A549 (cell line): ENCODE measurements around the gene CD200R1L. TPM values are rescaled to one million over a fixed set of nuclear protein-coding genes. Genes with fewer than 3 reads are reported as not detected.

ENCODE experiments used
- ATAC-seq, 2 experiments: fragments of 200-7000 bp in 1 of 2; fragments of >200 bp in 1 of 2; cut with Nextera tagmentation in 1 of 2; cut with Tn5 transposase in 1 of 2; 3 replicates each; pipeline versions ENCODE4 v1.8.0 to v1.9.1; 2018 to 2020; ENCODE audit warnings: mild to moderate bottlenecking in 1 of 2, moderate library complexity in 1 of 2
- CTCF ChIA-PET: fragments of 300-600 bp; sonication (Branson Sonifier 250); formaldehyde crosslinking; extraction: SDS; loops from one replicate; lab custom pipeline; 2021; ENCODE audit warnings: antibody characterized with exemption, inconsistent platforms; lab: Yijun Ruan, JAX
- POLR2A ChIA-PET: fragments of 350-600 bp; formaldehyde crosslinking; extraction: SDS; loops from one replicate; lab custom pipeline; 2021; ENCODE audit warnings: antibody characterized with exemption, inconsistent platforms; lab: Yijun Ruan, JAX
- DNase-seq, 2 experiments: peaks; one replicate each; pipeline versions ENCODE4 v3.0.0 to v3.0.0-alpha.2; 2011 to 2016; ENCODE audit warnings: low read depth in 1 of 2, low spot score in 1 of 2
- FAIRE-seq: peaks from 2 replicates; lab custom pipeline; 2011; peaks lifted over from hg19 to GRCh38; lab: Jason Lieb, UNC
- H3K27ac ChIP-seq, 2 experiments: fragments of >200 bp; sonication (Bioruptor Twin); formaldehyde crosslinking; 3 replicates each; pipeline ENCODE4 v1.5.1; 2016 to 2017
- H3K4me1 ChIP-seq: fragments of >200 bp; sonication (Bioruptor Twin); formaldehyde crosslinking; 3 replicates; pipeline ENCODE4 v1.6.1; 2016
- H3K4me2 ChIP-seq: fragments of >200 bp; sonication (Bioruptor Twin); formaldehyde crosslinking; 3 replicates; pipeline ENCODE4 v1.6.1; 2016
- H3K4me3 ChIP-seq: fragments of >200 bp; sonication (Bioruptor Twin); formaldehyde crosslinking; 3 replicates; pipeline ENCODE4 v1.5.1; 2016
- H3K9me3 ChIP-seq: fragments of >200 bp; sonication (Bioruptor Twin); formaldehyde crosslinking; 3 replicates; pipeline ENCODE4 v1.6.1; 2016
- BHLHE40 ChIP-seq: IDR thresholded peaks from 2 replicates; pipeline ENCODE4 v1.6.1; 2012; ENCODE audit warnings: low read depth, low read length, inconsistent platforms
- CHD4 ChIP-seq: fragments of 200-600 bp; sonication (generic); IDR thresholded peaks from 2 replicates; pipeline ENCODE4 v1.6.1; 2016; ENCODE audit warnings: antibody characterized with exemption, mild to moderate bottlenecking, borderline replicate concordance
- E2F6 ChIP-seq: IDR thresholded peaks from 2 replicates; pipeline ENCODE4 v1.6.1; 2012; ENCODE audit warnings: low read depth, borderline replicate concordance
- EHF ChIP-seq: fragments of 250-450 bp; sonication (Bioruptor Pico); IDR thresholded peaks from 2 replicates; pipeline ENCODE4 v1.5.0; 2020; ENCODE audit warnings: mild to moderate bottlenecking
- EHMT2 ChIP-seq: fragments of 200-600 bp; sonication (generic); IDR thresholded peaks from 2 replicates; pipeline ENCODE4 v1.6.1; 2016; ENCODE audit warnings: antibody characterized with exemption, low read depth, mild to moderate bottlenecking, moderate library complexity
- FOSB ChIP-seq: fragments of 250-450 bp; sonication (Bioruptor Pico); IDR thresholded peaks from 2 replicates; pipeline ENCODE4 v1.5.0; 2020; ENCODE audit warnings: mild to moderate bottlenecking, moderate library complexity
- FOSL2 ChIP-seq, 2 experiments: fragments of 450-650 bp in 1 of 2; fragments of >200 bp in 1 of 2; sonication (Bioruptor Twin) in 1 of 2; formaldehyde crosslinking; IDR thresholded peaks; 2 replicates each; pipeline versions ENCODE4 v1.5.0 to v1.6.1; 2016 to 2020; ENCODE audit warnings: mild to moderate bottlenecking in 1 of 2, moderate library complexity in 1 of 2
- HES2 ChIP-seq: fragments of >200 bp; sonication (Bioruptor Twin); formaldehyde crosslinking; IDR thresholded peaks from 2 replicates; pipeline ENCODE4 v1.6.1; 2016
- HMGXB4 ChIP-seq: fragments of 250-450 bp; sonication (Bioruptor Pico); IDR thresholded peaks from 2 replicates; pipeline ENCODE4 v1.5.0; 2021; ENCODE audit warnings: mild to moderate bottlenecking, moderate library complexity, borderline replicate concordance
- KDM1A ChIP-seq: fragments of 200-600 bp; sonication (generic); IDR thresholded peaks from 2 replicates; pipeline ENCODE4 v1.6.1; 2016; ENCODE audit warnings: low read depth, mild to moderate bottlenecking
- MAFK ChIP-seq: fragments of 450-650 bp; IDR thresholded peaks from 2 replicates; pipeline ENCODE4 v1.6.1; 2014; ENCODE audit not compliant: partially characterized antibody
- MYC ChIP-seq: IDR thresholded peaks from 2 replicates; pipeline ENCODE4 v1.6.1; 2012; ENCODE audit warnings: mild to moderate bottlenecking, inconsistent platforms, low read length, improper control_type of control experiment, borderline replicate concordance
- NFE2L2 ChIP-seq: fragments of 150-350 bp; conservative IDR thresholded peaks from 2 replicates; pipeline ENCODE4 v1.6.1; 2014; ENCODE audit warnings: low read length
- POLR2A ChIP-seq: IDR thresholded peaks from 2 replicates; pipeline ENCODE4 v1.6.1; 2012; ENCODE audit warnings: mild to moderate bottlenecking, low read length
- POLR2AphosphoS2 ChIP-seq: conservative IDR thresholded peaks from 2 replicates; pipeline ENCODE4 v1.6.1; 2012; ENCODE audit warnings: low read length, improper control_type of control experiment, inconsistent platforms
- RAD21 ChIP-seq, 2 experiments: fragments of >200 bp in 1 of 2; sonication (Bioruptor Twin) in 1 of 2; formaldehyde crosslinking in 1 of 2; IDR thresholded peaks in 1 of 2; conservative IDR thresholded peaks in 1 of 2; 2 replicates in 1 of 2; 3 replicates in 1 of 2; pipeline ENCODE4 v1.6.1; 2012 to 2018; ENCODE audit warnings: inconsistent platforms in 1 of 2
- RCOR1 ChIP-seq: fragments of 150-350 bp; IDR thresholded peaks from 2 replicates; pipeline ENCODE4 v1.6.1; 2014; ENCODE audit warnings: antibody characterized with exemption, low read length, low read depth
- REST ChIP-seq: fragments of 200-600 bp; sonication (generic); IDR thresholded peaks from 2 replicates; pipeline ENCODE4 v1.6.1; 2016; ENCODE audit warnings: antibody characterized with exemption, mild to moderate bottlenecking, moderate library complexity
- RNF2 ChIP-seq: fragments of 200-600 bp; sonication (generic); IDR thresholded peaks from 2 replicates; pipeline ENCODE4 v1.6.1; 2016; ENCODE audit warnings: low read depth, mild to moderate bottlenecking, antibody characterized with exemption, moderate library complexity, borderline replicate concordance
- SMC3 ChIP-seq: fragments of >200 bp; sonication (Bioruptor Twin); formaldehyde crosslinking; IDR thresholded peaks from 3 replicates; pipeline ENCODE4 v1.6.1; 2018; ENCODE audit warnings: inconsistent platforms
- TP53 ChIP-seq: fragments of 250-450 bp; sonication (Bioruptor Pico); IDR thresholded peaks from 2 replicates; pipeline ENCODE4 v1.5.0; 2021; ENCODE audit warnings: mild to moderate bottlenecking, moderate library complexity
- ZC3H11A ChIP-seq: fragments of 450-650 bp; IDR thresholded peaks from 2 replicates; pipeline ENCODE4 v1.6.1; 2014; ENCODE audit warnings: antibody characterized with exemption, mild to moderate bottlenecking
- ZFP36 ChIP-seq: fragments of 450-650 bp; IDR thresholded peaks from 2 replicates; pipeline ENCODE4 v1.6.1; 2014; ENCODE audit warnings: borderline replicate concordance; ENCODE audit not compliant: partially characterized antibody
- ZSCAN20 ChIP-seq: fragments of 250-450 bp; sonication (Bioruptor Pico); IDR thresholded peaks from 2 replicates; pipeline ENCODE4 v1.8.0; 2022; ENCODE audit warnings: mild to moderate bottlenecking, moderate library complexity
- WGBS: methylation state at CpG from one replicate; pipeline ENCODE4 v1.1.6; 2017; ENCODE audit errors: missing lambda C conversion rate; 5-methylcytosine and 5-hydroxymethylcytosine counted together
- polyA plus RNA-seq, 4 experiments: library from polyadenylated mRNA; depleted of rRNA in 3 of 4; stranded (reverse); fragments of >200 nt; fragmentation: RNase III in 1 of 4; extraction: RNeasy Plus Mini Kit Qiagen cat#74134 plus additional on column Dnase treatment in 1 of 4; gene quantifications; 2 replicates in 3 of 4; 3 replicates in 1 of 4; pipeline ENCODE4 v1.2.3, GENCODE V29; 2011 to 2017

Gene CD200R1L
- polyA plus RNA-seq, 2 of the 4 experiments (the other 2 are of a cell fraction) = 0.10 TPM; not detected in 1

GRCh38 chr3:112847692-112848091, 1.0 kb upstream of the CD200R1L start:
- H3K4me2 ChIP-seq = no peak overlapping the region
- H3K4me1 ChIP-seq = no peaks in the 10 kb centered on the region
- H3K27ac ChIP-seq = no peak overlapping the region
- POLR2A ChIA-PET = no interaction called here
- H3K9me3 ChIP-seq = peaks cover 19% of the 10 kb centered on the region; the same call in 2 of the 3 replicates
- FAIRE-seq (no peak), DNase-seq (no peak), ATAC-seq (no peak)
- CTCF ChIA-PET = interaction anchor here (1.2 kb wide), 1 partner anchor 187 kb away, joined by 3 read pairs; no protein-coding TSS in a partner anchor
- 65% methylated on average over 3 of the region's 3 CpGs for WGBS
- no peak overlapping the region for H3K4me3 ChIP-seq
- TF ChIP-seq HMGXB4 (no peak), MAFK (no peak), RAD21 (conservative IDR thresholded peaks at IDR 0.05 in 1 of 2, IDR thresholded peaks at IDR 0.05 in 1 of 2) (no peak), ZC3H11A (no peak), POLR2AphosphoS2 (no peak), MYC (no peak), TP53 (CRISPR knock-in tag) (no peak), POLR2A (no peak), FOSB (CRISPR knock-in tag) (no peak), RCOR1 (no peak), NFE2L2 (no peak), BHLHE40 (no peak), EHF (no peak), KDM1A (no peak), E2F6 (no peak), RNF2 (no peak), ZFP36 (no peak), SMC3 (no peak), EHMT2 (no peak), HES2 (no peak)

- Histone ChIP-seq H3K4me1 (no peaks in the 10 kb centered on the region), H3K4me2 (no peak overlapping the region)
- CTCF ChIA-PET = interaction anchor here (1.3 kb wide), 1 partner anchor 31 kb away, joined by 3 read pairs; no protein-coding TSS in a partner anchor
- TF ChIP-seq FOSB (CRISPR knock-in tag) = no peak
- TF ChIP-seq CHD4 = no peak
- no peak for TF ChIP-seq HES2
- TF ChIP-seq REST = no peak
- no peak for TF ChIP-seq HMGXB4
- TF ChIP-seq ZC3H11A = no peak
- no peak for TF ChIP-seq EHF
- TF ChIP-seq ZSCAN20 (CRISPR knock-in tag) = no peak
- TF ChIP-seq ZFP36 = no peak
- TF ChIP-seq FOSL2 (IDR thresholded peaks at IDR 0.05) = no peak
- TF ChIP-seq FOSL2 (CRISPR knock-in tag; IDR thresholded peaks at IDR 0.05) = no peak
- no peak for TF ChIP-seq BHLHE40
- TF ChIP-seq, all 56 proteins: peak for 0
- WGBS = 79% methylated on average over 1 of the region's 1 CpG
- Histone ChIP-seq H3K4me3 (no peak overlapping the region), H3K9me3 (peaks cover 8% of the 10 kb centered on the region; the same call in 1 of the 3 replicates), H3K27ac (no peak overlapping the region)
- POLR2A ChIA-PET = no interaction called here
- DNase-seq = no peak
- ATAC-seq = no peak
- no peak for FAIRE-seq
Measured at GRCh38 chr3:112845772-112846171, 892 bp downstream of the CD200R1L start.
